HepG2 (cell line): ENCODE measurements around the gene SRGAP3.

Experiments used
- CBX2 ChIP-seq, 2 experiments: fragments of 200-600 bp in 1 of 2; sonication (generic); formaldehyde crosslinking in 1 of 2; IDR thresholded peaks; 2 replicates each; pipeline versions ENCODE4 v1.7.0 to v1.8.1; 2018 to 2022; ENCODE audit warnings: low read depth in 2 of 2, low read length in 1 of 2, mild to moderate bottlenecking in 1 of 2, missing genetic modification reagents in 1 of 2
- CTCF ChIP-seq: sonication (generic); formaldehyde crosslinking; IDR thresholded peaks from 2 replicates; pipeline ENCODE4 v1.5.0; 2020; ENCODE audit warnings: mild to moderate bottlenecking, missing genetic modification reagents, moderate library complexity
- FOXK1 ChIP-seq: sonication (generic); formaldehyde crosslinking; IDR thresholded peaks from 2 replicates; pipeline ENCODE4 v1.4.0; 2020; ENCODE audit warnings: low read depth, missing genetic modification reagents, borderline replicate concordance
- HNF4G ChIP-seq, 2 experiments: sonication (generic) in 1 of 2; formaldehyde crosslinking in 1 of 2; IDR thresholded peaks; 2 replicates each; pipeline versions ENCODE4 v1.4.0 to v1.6.1; 2011 to 2020; ENCODE audit warnings: borderline replicate concordance in 2 of 2, low read depth in 2 of 2, mild to moderate bottlenecking in 2 of 2, low read length in 1 of 2, missing genetic modification reagents in 1 of 2, moderate library complexity in 1 of 2
- MAX ChIP-seq: IDR thresholded peaks from 2 replicates; pipeline ENCODE4 v1.6.1; 2012; ENCODE audit warnings: inconsistent platforms
- POLR2A ChIP-seq, 2 experiments: IDR thresholded peaks; 2 replicates each; pipeline ENCODE4 v1.6.1; 2011; ENCODE audit warnings: low read depth in 2 of 2, low read length in 2 of 2, mild to moderate bottlenecking in 1 of 2, moderate library complexity in 1 of 2; ENCODE audit not compliant: insufficient read depth in 1 of 2
- PRPF4 ChIP-seq: fragments of 200-400 bp; formaldehyde crosslinking; IDR thresholded peaks from 2 replicates; pipeline ENCODE4 v1.6.1; 2016; ENCODE audit warnings: low read length, low read depth; ENCODE audit not compliant: poor library complexity, severe bottlenecking
- ZBTB38 ChIP-seq: sonication (generic); formaldehyde crosslinking; IDR thresholded peaks from 2 replicates; pipeline ENCODE4 v1.5.1; 2020; ENCODE audit warnings: mild to moderate bottlenecking, missing genetic modification reagents

- TF ChIP-seq CBX2 (IDR thresholded peaks at IDR 0.05; ENCODE audit: low read depth, low read length): no peak
- TF ChIP-seq CBX2 (CRISPR knock-in tag; IDR thresholded peaks at IDR 0.05; ENCODE audit: low read depth): no peak
- no peak for TF ChIP-seq FOXK1 (CRISPR knock-in tag)
- no peak for TF ChIP-seq CTCF (CRISPR knock-in tag)
- no peak for TF ChIP-seq PRPF4
- no peak for TF ChIP-seq ZBTB38 (CRISPR knock-in tag)
- no peak for TF ChIP-seq HNF4G (IDR thresholded peaks at IDR 0.05; ENCODE audit: borderline replicate concordance, low read depth, low read length)
- TF ChIP-seq HNF4G (CRISPR knock-in tag; IDR thresholded peaks at IDR 0.05; ENCODE audit: borderline replicate concordance, low read depth): no peak
- no peak for TF ChIP-seq POLR2A (IDR thresholded peaks at IDR 0.05; ENCODE audit: insufficient read depth in 1 of 2, low read depth in 2 of 2, low read length in 2 of 2)
- no peak for TF ChIP-seq MAX
These were observed 7.6 kb upstream of the SRGAP3 start for GRCh38 chr3:9257092-9257491.
